GM23338 (cell line): Measurements from ENCODE around the gene MEMO1.

Experiments
- CREB1 ChIP-seq: fragments of 250-450 bp; sonication (Bioruptor Pico); IDR thresholded peaks from 2 replicates; pipeline ENCODE4 v1.5.0; 2020; ENCODE audit warnings: low read depth, mild to moderate bottlenecking, moderate library complexity
- EZH2 ChIP-seq: fragments of 200-600 bp; sonication (generic); IDR thresholded peaks from one replicate; pipeline ENCODE4 v1.8.0; 2017; ENCODE audit warnings: antibody characterized with exemption, mild to moderate bottlenecking, low read depth; ENCODE audit not compliant: unreplicated experiment
- EZH2phosphoT487 ChIP-seq: fragments of 200-600 bp; sonication (generic); IDR thresholded peaks from one replicate; pipeline ENCODE4 v1.8.1; 2018; ENCODE audit warnings: antibody characterized with exemption; ENCODE audit not compliant: unreplicated experiment
- JUNB ChIP-seq: IDR thresholded peaks from one replicate; pipeline ENCODE4 v1.6.1; 2016; ENCODE audit warnings: antibody characterized with exemption; ENCODE audit not compliant: unreplicated experiment
- NANOG ChIP-seq: IDR thresholded peaks from 2 replicates; pipeline ENCODE4 v1.6.1; 2016; ENCODE audit warnings: antibody characterized with exemption, borderline replicate concordance
- POLR2AphosphoS5 ChIP-seq: IDR thresholded peaks from 2 replicates; pipeline ENCODE4 v1.6.1; 2016; ENCODE audit warnings: antibody characterized with exemption, low read depth
- STAT1 ChIP-seq: IDR thresholded peaks from one replicate; pipeline ENCODE4 v1.6.1; 2016; ENCODE audit warnings: antibody characterized with exemption; ENCODE audit not compliant: unreplicated experiment
- ZNF114 ChIP-seq: fragments of 250-450 bp; sonication (Bioruptor Pico); IDR thresholded peaks from 2 replicates; pipeline ENCODE4 v1.5.0; 2020; ENCODE audit warnings: mild to moderate bottlenecking, moderate library complexity
- TF ChIP-seq, protein P1 (sequence below), 2 experiments: fragments of 200-600 bp in 1 of 2; sonication (generic) in 1 of 2; conservative IDR thresholded peaks; 2 replicates each; pipeline versions ENCODE4 v1.5.1 to v1.6.1; 2016 to 2017; ENCODE audit warnings: antibody characterized with exemption in 2 of 2, low read depth in 2 of 2, mild to moderate bottlenecking in 2 of 2, moderate library complexity in 1 of 2
- TF ChIP-seq, protein P2 (sequence below): IDR thresholded peaks from 2 replicates; pipeline ENCODE4 v1.6.1; 2016; ENCODE audit warnings: antibody characterized with exemption
- TF ChIP-seq, protein P3 (sequence below): IDR thresholded peaks from one replicate; pipeline ENCODE4 v1.6.1; 2018; ENCODE audit warnings: antibody characterized with exemption; ENCODE audit not compliant: unreplicated experiment

DNA sequence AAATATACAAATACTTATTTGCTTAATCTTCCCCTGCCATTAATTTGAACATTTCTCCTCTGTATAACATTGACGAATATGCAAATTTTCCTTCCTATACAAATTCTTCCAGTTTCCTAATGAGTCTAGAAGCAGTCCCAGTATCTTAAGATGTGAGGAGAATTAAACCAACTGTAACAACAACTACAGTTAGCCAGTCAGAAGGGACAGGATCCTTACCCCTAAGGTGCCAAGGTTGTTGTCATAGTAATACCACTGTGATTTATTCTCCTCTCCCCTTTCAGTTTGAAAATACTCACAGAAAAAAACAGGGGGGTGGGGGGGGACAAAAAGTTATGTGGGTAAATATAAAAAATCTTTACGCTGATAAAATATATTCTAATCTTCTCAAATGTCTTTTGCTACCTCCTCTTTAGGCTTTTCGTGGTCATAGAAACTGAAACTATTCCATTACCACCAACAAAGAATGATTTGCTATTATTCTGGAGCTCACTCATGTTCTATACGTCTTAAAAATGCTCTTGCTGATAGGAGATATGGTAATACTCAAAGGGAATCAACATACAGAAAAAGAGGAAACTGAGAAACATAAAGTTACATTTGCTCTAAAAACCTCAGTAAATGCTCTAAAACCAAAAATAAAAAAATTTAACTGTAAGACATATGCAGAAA, 107.6 kb downstream of the MEMO1 start:
- TF ChIP-seq JUNB (no peak), CREB1 (CRISPR knock-in tag) (no peak), POLR2AphosphoS5 (no peak), EZH2phosphoT487 (no peak), STAT1 (no peak), EZH2 (no peak), ZNF114 (no peak), NANOG (no peak)
- TF ChIP-seq, protein P1, sequence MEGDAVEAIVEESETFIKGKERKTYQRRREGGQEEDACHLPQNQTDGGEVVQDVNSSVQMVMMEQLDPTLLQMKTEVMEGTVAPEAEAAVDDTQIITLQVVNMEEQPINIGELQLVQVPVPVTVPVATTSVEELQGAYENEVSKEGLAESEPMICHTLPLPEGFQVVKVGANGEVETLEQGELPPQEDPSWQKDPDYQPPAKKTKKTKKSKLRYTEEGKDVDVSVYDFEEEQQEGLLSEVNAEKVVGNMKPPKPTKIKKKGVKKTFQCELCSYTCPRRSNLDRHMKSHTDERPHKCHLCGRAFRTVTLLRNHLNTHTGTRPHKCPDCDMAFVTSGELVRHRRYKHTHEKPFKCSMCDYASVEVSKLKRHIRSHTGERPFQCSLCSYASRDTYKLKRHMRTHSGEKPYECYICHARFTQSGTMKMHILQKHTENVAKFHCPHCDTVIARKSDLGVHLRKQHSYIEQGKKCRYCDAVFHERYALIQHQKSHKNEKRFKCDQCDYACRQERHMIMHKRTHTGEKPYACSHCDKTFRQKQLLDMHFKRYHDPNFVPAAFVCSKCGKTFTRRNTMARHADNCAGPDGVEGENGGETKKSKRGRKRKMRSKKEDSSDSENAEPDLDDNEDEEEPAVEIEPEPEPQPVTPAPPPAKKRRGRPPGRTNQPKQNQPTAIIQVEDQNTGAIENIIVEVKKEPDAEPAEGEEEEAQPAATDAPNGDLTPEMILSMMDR (conservative IDR thresholded peaks at IDR 0.05; ENCODE audit: low read depth in 2 of 2), result no peak
- TF ChIP-seq, protein P2, sequence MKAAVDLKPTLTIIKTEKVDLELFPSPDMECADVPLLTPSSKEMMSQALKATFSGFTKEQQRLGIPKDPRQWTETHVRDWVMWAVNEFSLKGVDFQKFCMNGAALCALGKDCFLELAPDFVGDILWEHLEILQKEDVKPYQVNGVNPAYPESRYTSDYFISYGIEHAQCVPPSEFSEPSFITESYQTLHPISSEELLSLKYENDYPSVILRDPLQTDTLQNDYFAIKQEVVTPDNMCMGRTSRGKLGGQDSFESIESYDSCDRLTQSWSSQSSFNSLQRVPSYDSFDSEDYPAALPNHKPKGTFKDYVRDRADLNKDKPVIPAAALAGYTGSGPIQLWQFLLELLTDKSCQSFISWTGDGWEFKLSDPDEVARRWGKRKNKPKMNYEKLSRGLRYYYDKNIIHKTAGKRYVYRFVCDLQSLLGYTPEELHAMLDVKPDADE, result no peak
- TF ChIP-seq, protein P3, sequence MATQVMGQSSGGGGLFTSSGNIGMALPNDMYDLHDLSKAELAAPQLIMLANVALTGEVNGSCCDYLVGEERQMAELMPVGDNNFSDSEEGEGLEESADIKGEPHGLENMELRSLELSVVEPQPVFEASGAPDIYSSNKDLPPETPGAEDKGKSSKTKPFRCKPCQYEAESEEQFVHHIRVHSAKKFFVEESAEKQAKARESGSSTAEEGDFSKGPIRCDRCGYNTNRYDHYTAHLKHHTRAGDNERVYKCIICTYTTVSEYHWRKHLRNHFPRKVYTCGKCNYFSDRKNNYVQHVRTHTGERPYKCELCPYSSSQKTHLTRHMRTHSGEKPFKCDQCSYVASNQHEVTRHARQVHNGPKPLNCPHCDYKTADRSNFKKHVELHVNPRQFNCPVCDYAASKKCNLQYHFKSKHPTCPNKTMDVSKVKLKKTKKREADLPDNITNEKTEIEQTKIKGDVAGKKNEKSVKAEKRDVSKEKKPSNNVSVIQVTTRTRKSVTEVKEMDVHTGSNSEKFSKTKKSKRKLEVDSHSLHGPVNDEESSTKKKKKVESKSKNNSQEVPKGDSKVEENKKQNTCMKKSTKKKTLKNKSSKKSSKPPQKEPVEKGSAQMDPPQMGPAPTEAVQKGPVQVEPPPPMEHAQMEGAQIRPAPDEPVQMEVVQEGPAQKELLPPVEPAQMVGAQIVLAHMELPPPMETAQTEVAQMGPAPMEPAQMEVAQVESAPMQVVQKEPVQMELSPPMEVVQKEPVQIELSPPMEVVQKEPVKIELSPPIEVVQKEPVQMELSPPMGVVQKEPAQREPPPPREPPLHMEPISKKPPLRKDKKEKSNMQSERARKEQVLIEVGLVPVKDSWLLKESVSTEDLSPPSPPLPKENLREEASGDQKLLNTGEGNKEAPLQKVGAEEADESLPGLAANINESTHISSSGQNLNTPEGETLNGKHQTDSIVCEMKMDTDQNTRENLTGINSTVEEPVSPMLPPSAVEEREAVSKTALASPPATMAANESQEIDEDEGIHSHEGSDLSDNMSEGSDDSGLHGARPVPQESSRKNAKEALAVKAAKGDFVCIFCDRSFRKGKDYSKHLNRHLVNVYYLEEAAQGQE, result no peak
